GM18870 (cell line): ENCODE measurements around the gene FAM124A.

Experiments used
- ATAC-seq: cut with Tn5 transposase; IDR thresholded peaks from one replicate; pipeline ENCODE4 v1.9.1; 2021; ENCODE audit warnings: moderate library complexity; ENCODE audit not compliant: unreplicated experiment

Gene FAM124A

DNA sequence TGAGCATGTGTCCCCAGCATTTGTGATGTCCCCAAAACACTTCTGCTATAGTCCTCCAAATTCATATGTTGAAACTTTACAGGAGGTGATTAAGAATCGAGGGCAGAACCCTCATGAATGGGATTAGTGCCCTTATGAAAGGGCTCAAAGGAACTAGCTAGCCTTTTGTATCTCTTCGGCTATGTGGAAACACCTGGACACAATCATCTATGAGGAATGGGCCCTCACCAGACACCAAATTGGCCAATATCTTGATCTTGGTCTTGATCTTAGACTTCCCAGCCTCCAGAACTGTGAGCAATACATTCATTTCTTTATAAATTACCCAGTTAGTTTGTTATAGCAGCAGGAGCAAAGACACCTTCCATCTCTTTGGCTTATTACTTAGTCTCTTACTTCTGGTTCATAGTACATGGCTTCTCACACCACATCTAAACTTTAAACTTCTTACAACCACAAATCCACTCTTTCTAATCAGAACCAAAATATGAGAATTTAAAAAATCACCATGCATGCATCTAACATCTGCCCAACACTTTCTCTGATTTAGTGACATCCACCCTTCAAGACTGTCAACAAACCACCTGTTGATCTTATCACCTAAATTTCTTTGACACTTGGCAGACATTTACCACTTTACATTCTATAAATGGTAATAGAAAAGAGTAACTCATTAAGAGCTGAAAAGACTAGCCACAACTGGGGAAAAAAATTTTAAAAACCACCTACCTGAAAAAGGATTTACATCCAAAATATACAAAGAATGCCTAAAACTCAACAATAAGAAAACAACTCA, 110.6 kb downstream of the FAM124A start:
- ATAC-seq: no peak

DNA sequence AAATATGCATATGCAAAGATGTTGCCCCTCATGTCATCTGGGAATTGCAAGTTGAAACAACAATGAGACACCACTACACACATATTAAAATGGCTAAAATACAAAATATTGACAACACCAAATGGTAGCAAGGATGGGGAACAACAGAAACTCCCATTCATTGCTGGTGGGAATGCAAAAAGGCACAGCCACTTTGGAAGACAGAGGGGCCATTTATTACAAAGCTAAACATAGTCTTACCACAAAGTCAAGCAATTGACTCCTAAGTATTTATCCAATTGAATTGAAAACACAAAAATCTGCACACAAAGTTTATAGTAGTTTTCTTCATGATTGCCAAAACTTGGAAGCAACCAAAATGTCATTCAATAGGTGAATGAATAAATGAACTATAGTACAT, 111.2 kb downstream of the FAM124A start:
- ATAC-seq: no peak

DNA sequence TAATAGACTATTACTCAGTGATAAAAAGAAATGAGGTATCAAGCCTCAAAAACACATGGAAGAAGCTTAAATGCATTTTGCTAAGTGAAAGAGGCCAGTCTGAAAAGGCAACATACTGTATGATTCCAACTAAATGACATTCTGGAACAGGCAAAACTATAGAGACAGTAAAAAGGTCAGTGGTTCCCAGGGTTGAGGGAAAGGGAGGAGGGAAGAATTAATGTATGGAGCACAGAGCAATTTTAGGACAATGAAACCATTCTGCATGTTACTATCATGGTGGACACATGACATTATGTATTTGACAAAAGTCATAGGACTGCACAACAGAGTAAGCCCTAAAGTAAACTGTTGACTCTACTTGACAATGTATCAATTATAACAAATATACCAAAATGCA, 111.6 kb downstream of the FAM124A start:
- ATAC-seq: no peak
